GM12872 (cell line): Measurements from ENCODE around the gene TRIM10.

Experiments
- TF ChIP-seq, protein P1 (sequence below): IDR thresholded peaks from 3 replicates; pipeline ENCODE4 v1.5.1; 2011; ENCODE audit warnings: low read depth, mild to moderate bottlenecking, low read length, moderate library complexity; ENCODE audit not compliant: insufficient read depth

The TRIM10 gene, protein sequence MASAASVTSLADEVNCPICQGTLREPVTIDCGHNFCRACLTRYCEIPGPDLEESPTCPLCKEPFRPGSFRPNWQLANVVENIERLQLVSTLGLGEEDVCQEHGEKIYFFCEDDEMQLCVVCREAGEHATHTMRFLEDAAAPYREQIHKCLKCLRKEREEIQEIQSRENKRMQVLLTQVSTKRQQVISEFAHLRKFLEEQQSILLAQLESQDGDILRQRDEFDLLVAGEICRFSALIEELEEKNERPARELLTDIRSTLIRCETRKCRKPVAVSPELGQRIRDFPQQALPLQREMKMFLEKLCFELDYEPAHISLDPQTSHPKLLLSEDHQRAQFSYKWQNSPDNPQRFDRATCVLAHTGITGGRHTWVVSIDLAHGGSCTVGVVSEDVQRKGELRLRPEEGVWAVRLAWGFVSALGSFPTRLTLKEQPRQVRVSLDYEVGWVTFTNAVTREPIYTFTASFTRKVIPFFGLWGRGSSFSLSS

DNA sequence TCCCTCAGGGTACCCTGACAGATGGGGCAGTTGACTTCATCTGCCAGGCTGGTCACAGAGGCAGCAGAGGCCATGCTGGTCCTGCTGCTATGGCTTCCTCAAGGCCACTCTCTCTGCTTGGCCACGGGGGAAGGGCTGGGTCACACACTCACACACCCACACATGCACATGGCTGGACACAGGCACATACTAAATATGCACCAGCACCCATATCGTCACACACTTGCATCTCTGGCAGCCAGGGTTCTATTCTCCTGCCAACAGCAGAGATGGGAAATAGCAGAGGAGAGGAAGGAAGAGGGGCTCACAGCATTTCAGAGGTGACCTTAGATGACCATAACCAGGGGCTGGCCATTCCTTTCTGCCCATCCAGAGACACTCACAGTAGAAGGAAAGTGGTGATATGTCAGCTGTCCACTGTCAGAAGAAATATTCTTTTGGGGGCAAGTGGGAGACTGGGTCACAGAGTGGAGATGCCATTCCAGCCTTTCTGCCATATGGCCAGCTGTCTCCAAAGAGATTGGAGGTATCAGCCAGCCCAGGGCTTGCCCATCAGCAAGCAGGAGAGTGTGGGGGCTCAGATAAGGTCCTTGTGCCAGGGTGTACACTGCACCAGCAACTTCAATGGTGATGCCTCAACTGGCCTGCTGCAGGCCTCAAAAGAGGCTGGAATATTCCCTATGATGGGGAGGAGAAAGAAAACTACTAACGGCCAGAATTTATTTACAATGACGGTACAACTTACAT is at the start of gene TRIM10:
Gene TRIM10 (minus strand): TSS at position 427 of the 747 bp plus-strand sequence. CDS start 353 bp downstream, at position 74.
- TF ChIP-seq, protein P1, sequence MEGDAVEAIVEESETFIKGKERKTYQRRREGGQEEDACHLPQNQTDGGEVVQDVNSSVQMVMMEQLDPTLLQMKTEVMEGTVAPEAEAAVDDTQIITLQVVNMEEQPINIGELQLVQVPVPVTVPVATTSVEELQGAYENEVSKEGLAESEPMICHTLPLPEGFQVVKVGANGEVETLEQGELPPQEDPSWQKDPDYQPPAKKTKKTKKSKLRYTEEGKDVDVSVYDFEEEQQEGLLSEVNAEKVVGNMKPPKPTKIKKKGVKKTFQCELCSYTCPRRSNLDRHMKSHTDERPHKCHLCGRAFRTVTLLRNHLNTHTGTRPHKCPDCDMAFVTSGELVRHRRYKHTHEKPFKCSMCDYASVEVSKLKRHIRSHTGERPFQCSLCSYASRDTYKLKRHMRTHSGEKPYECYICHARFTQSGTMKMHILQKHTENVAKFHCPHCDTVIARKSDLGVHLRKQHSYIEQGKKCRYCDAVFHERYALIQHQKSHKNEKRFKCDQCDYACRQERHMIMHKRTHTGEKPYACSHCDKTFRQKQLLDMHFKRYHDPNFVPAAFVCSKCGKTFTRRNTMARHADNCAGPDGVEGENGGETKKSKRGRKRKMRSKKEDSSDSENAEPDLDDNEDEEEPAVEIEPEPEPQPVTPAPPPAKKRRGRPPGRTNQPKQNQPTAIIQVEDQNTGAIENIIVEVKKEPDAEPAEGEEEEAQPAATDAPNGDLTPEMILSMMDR: no peak

GRCh38 chr6:30207619-30208295 is 46.7 kb upstream of the TRIM10 start:
- TF ChIP-seq, protein P1: no peak

GRCh38 chr6:30206799-30207618 is 46.0 kb upstream of the TRIM10 start:
- TF ChIP-seq, protein P1: no peak

DNA sequence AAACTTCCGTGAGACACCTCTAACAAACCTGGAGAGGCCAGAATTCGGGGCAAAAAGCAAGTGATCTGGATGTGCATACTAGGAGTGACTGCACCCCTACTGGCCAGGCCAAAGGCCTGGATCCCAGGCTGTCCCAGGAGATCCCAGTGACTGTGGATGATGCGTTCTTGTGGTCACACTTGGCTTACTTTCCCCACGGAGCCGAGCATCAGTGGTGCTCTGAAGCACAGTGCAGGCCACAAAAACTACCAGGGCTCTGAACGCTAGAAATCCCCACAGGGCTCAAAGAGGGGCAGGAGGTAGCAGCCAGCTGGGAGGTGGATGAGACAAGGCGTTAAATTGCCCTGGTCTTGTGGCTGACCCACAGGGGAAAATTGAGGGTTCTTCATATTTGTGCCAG is 45.1 kb upstream of the TRIM10 start:
- TF ChIP-seq, protein P1: no peak

GRCh38 chr6:30204116-30204515 is 43.1 kb upstream of the TRIM10 start:
- TF ChIP-seq, protein P1: no peak

GRCh38 chr6:30202366-30202765 is 41.4 kb upstream of the TRIM10 start:
- TF ChIP-seq, protein P1: no peak
